B cell (primary cell): Measurements from ENCODE around the gene FBXO5. TPM values are rescaled to one million over a fixed set of nuclear protein-coding genes. Genes with fewer than 3 reads are reported as not detected.
A peak's percentile ranks its signal among the peaks of the same experiment; 100 is the strongest.
"Not testable (repeated sequence)": the region's sequence is repeated elsewhere in the genome, so short reads cannot be mapped to it uniquely, and the experiment has no call there.

ENCODE experiments used
- ATAC-seq: fragments of 200-7000 bp; cut with Tn5 transposase; one replicate; pipeline ENCODE4 v1.10.0; 2021; ENCODE audit warnings: low read depth, mild to moderate bottlenecking, moderate number of reproducible peaks, moderate library complexity
- CTCF ChIA-PET: fragments of 350-600 bp; sonication (Branson Sonifier 250); formaldehyde crosslinking; loops from one replicate; lab custom pipeline; 2021; ENCODE audit warnings: antibody characterized with exemption, inconsistent platforms; lab: Charles Lee
- POLR2A ChIA-PET: fragments of 350-600 bp; sonication (Branson Sonifier 250); formaldehyde crosslinking; loops from one replicate; lab custom pipeline; 2021; ENCODE audit warnings: antibody characterized with exemption; lab: Charles Lee
- DNase-seq: peaks from one replicate; pipeline ENCODE4 v3.0.0; 2013
- H2AFZ ChIP-seq: 2 replicates; pipeline ENCODE4 v1.6.1; 2012; ENCODE audit warnings: mild to moderate bottlenecking, low read depth, low read length; ENCODE audit not compliant: insufficient read depth, poor library complexity, severe bottlenecking
- H3K27ac ChIP-seq, 2 donors: 1 replicate in 1 of 2; 2 replicates in 1 of 2; pipeline ENCODE4 v1.5.1; 2012 to 2013; ENCODE audit warnings: low read length in 2 of 2, mild to moderate bottlenecking in 2 of 2, moderate library complexity in 1 of 2
- H3K27me3 ChIP-seq, 4 experiments: fragments of 200-600 bp in 1 of 4; sonication (generic) in 1 of 4; replicated peaks in 1 of 4; 1 replicate in 2 of 4; 2 replicates in 2 of 4; pipeline versions ENCODE4 v1.6.1 to v1.7.0; 2013 to 2016; ENCODE audit warnings: low read length in 3 of 4, mild to moderate bottlenecking in 2 of 4, mixed read lengths in 1 of 4, moderate library complexity in 1 of 4; ENCODE audit not compliant: insufficient read depth in 4 of 4, control insufficient read depth in 3 of 4; ENCODE audit errors: control extremely low read depth in 1 of 4
- H3K36me3 ChIP-seq, 2 experiments: replicated peaks in 1 of 2; 1 replicate in 1 of 2; 2 replicates in 1 of 2; pipeline versions ENCODE4 v1.6.1 to v1.7.1; 2013; ENCODE audit warnings: low read length in 1 of 2; ENCODE audit not compliant: insufficient read depth in 2 of 2, control insufficient read depth in 1 of 2; ENCODE audit errors: control extremely low read depth in 1 of 2, extremely low read depth in 1 of 2
- H3K4me1 ChIP-seq, 2 donors: fragments of 200-600 bp in 1 of 2; sonication (generic) in 1 of 2; 1 replicate in 1 of 2; 2 replicates in 1 of 2; pipeline versions ENCODE4 v1.5.1 to v1.6.1; 2013 to 2017; ENCODE audit warnings: low read length in 2 of 2; ENCODE audit not compliant: control insufficient read depth in 2 of 2, insufficient read depth in 2 of 2
- H3K4me2 ChIP-seq: replicated peaks from 2 replicates; pipeline ENCODE3; 2012; ENCODE audit warnings: mild to moderate bottlenecking, low read depth, low read length; ENCODE audit not compliant: poor library complexity, severe bottlenecking
- H3K4me3 ChIP-seq, 5 experiments: fragments of 200-600 bp in 1 of 5; sonication (generic) in 1 of 5; 1 replicate in 3 of 5; 2 replicates in 2 of 5; pipeline versions ENCODE4 v1.5.1 to v1.7.0; 2011 to 2016; ENCODE audit warnings: low read length in 4 of 5, mild to moderate bottlenecking in 4 of 5, low read depth in 2 of 5, control low read depth in 1 of 5, moderate library complexity in 1 of 5; ENCODE audit not compliant: insufficient read depth in 1 of 5; ENCODE audit errors: control extremely low read depth in 1 of 5, extremely low read depth in 1 of 5
- H3K79me2 ChIP-seq: fragments of 200-600 bp; sonication (generic); one replicate; pipeline ENCODE4 v1.6.0; 2016; ENCODE audit warnings: low read length; ENCODE audit not compliant: control insufficient read depth, insufficient read depth
- H3K9ac ChIP-seq: fragments of 200-600 bp; sonication (generic); 2 replicates; pipeline ENCODE4 v1.6.1; 2017; ENCODE audit warnings: mild to moderate bottlenecking, low read length, moderate library complexity
- H3K9me3 ChIP-seq, 3 donors: one replicate each; pipeline versions ENCODE4 v1.6.1 to v1.7.1; 2013; ENCODE audit warnings: low read length in 2 of 3; ENCODE audit not compliant: control insufficient read depth in 2 of 3, insufficient read depth in 1 of 3; ENCODE audit errors: control extremely low read depth in 1 of 3
- H4K20me1 ChIP-seq: 2 replicates; pipeline ENCODE4 v1.6.0; 2012; ENCODE audit warnings: mild to moderate bottlenecking, low read length; ENCODE audit not compliant: insufficient read depth, control insufficient read depth, poor library complexity, severe bottlenecking
- H3K27ac Mint-ChIP-seq: one replicate; pipeline ENCODE4 v1.8.0; 2021; ENCODE audit warnings: mixed read lengths
- H3K27me3 Mint-ChIP-seq: one replicate; pipeline ENCODE4 v1.8.0; 2021; ENCODE audit warnings: mixed read lengths
- H3K4me1 Mint-ChIP-seq: one replicate; pipeline ENCODE4 v1.8.0; 2021; ENCODE audit warnings: mixed read lengths
- H3K4me3 Mint-ChIP-seq: one replicate; pipeline ENCODE4 v1.8.0; 2021; ENCODE audit warnings: mixed read lengths
- H3K9me3 Mint-ChIP-seq: one replicate; pipeline ENCODE4 v1.8.0; 2022; ENCODE audit warnings: mixed read lengths; ENCODE audit not compliant: insufficient read depth
- EZH2 ChIP-seq: IDR thresholded peaks from 2 replicates; pipeline ENCODE4 v1.6.1; 2012; ENCODE audit warnings: borderline replicate concordance, low read depth, mild to moderate bottlenecking, moderate library complexity, low read length; ENCODE audit not compliant: insufficient read depth, poor library complexity, severe bottlenecking
- WGBS: methylation state at CpG from one replicate; pipeline ENCODE4 v1.1.5; 2013; ENCODE audit warnings: missing lambda C conversion rate; ENCODE audit not compliant: insufficient coverage; 5-methylcytosine and 5-hydroxymethylcytosine counted together
- intact Hi-C: fragments of 100-400 bp; cut with micrococcal nuclease; formaldehyde crosslinking; loops from one replicate; pipeline ENCODE4 v1.10.0; 2022
- polyA plus RNA-seq: library from polyadenylated mRNA; depleted of rRNA; stranded (reverse); fragments of >200 nt; gene quantifications from 2 replicates; pipeline ENCODE4 v1.2.3, GENCODE V29; 2012
- total RNA-seq, 2 donors: library from RNA; stranded (reverse); fragments of 120-200 nt in 1 of 2; gene quantifications; 1 replicate in 1 of 2; 2 replicates in 1 of 2; pipeline versions ENCODE4 v1.2.3 to v1.2.4, GENCODE V29; 2013 to 2022
- TF ChIP-seq, protein P1 (sequence below): fragments of 200-600 bp; IDR thresholded peaks from one replicate; pipeline ENCODE4 v1.8.0; 2022; ENCODE audit warnings: antibody characterized with exemption, mild to moderate bottlenecking

FBXO5 gene
- total and polyA plus RNA-seq, 2 donors (not counting 1 experiment from before 2014, with no cell fraction given) = 3.9 to 14.6 TPM

- ChIA-PET CTCF (interaction anchor here (1.6 kb wide), 1 partner anchor 9 kb away, joined by 3 read pairs; no protein-coding TSS in a partner anchor), POLR2A (no interaction called here)
- H3K9me3 ChIP-seq = no peaks in the 10 kb centered on the region
- H3K4me2 ChIP-seq = no peak overlapping the region
- Mint-ChIP-seq H3K4me1 (peaks cover 21% of the 10 kb centered on the region), H3K27me3 (no peaks in the 10 kb centered on the region), H3K9me3 (no peaks in the 10 kb centered on the region), H3K27ac (no peak overlapping the region), H3K4me3 (no peak overlapping the region)
- no peak overlapping the region for H3K4me3 ChIP-seq
- TF ChIP-seq, protein P1, sequence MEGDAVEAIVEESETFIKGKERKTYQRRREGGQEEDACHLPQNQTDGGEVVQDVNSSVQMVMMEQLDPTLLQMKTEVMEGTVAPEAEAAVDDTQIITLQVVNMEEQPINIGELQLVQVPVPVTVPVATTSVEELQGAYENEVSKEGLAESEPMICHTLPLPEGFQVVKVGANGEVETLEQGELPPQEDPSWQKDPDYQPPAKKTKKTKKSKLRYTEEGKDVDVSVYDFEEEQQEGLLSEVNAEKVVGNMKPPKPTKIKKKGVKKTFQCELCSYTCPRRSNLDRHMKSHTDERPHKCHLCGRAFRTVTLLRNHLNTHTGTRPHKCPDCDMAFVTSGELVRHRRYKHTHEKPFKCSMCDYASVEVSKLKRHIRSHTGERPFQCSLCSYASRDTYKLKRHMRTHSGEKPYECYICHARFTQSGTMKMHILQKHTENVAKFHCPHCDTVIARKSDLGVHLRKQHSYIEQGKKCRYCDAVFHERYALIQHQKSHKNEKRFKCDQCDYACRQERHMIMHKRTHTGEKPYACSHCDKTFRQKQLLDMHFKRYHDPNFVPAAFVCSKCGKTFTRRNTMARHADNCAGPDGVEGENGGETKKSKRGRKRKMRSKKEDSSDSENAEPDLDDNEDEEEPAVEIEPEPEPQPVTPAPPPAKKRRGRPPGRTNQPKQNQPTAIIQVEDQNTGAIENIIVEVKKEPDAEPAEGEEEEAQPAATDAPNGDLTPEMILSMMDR = no peak
- TF ChIP-seq EZH2 = no peak
- H3K4me1 ChIP-seq = peaks cover 19 to 21% of the 10 kb centered on the region in 2 donors
- H3K79me2 ChIP-seq = peaks cover 47% of the 10 kb centered on the region
- no CpG with 5 or more reads among the region's 2 CpGs for WGBS
- DNase-seq = no peak
- peaks cover 10% of the 10 kb centered on the region for H4K20me1 ChIP-seq
- intact Hi-C loops = no loop called here
- peaks cover 3 to 11% of the 10 kb centered on the region in 2 experiments for H3K36me3 ChIP-seq
- H3K9ac ChIP-seq = no peak overlapping the region
- no peaks in the 10 kb centered on the region for H3K27me3 ChIP-seq
- H2AFZ ChIP-seq = no peak overlapping the region
- no peak for ATAC-seq
- H3K27ac ChIP-seq = peak overlapping the region in 1 of 2 donors; percentile 59
Observed at GRCh38 chr6:152986978-152987377, 4.1 kb upstream of the FBXO5 start.

DNA sequence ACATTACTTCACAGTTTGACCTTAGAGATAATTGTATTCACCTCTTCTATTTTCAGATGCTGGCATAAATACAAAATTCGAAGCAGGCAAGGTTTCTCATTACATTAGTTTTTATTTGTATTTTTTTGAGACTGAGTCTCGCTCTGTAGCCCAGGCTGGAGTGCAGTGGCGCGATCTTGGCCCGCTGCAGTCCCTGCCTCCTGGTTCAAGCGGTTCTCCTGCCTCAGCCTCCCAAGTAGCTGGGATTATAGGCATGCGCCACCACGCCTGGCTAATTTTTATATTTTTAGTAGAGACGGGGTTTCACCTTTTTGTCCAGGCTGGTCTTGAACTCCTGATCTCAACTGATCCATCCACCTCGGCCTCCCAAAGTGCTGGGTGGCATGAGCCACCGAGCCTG is 2.5 kb upstream of the FBXO5 start:
- H3K27ac Mint-ChIP-seq = peak overlapping the region; percentile 50
- CTCF ChIA-PET = interaction anchor here (0.7 to 1.8 kb wide), 2 partner anchors 15 to 39 kb away, joined by 4 read pairs; no protein-coding TSS in a partner anchor
- H3K4me3 Mint-ChIP-seq = peak overlapping the region; percentile 26
- H3K9me3 Mint-ChIP-seq, H3K4me3 ChIP-seq, H3K9me3 ChIP-seq, intact Hi-C loops, H3K36me3 ChIP-seq, H3K4me2 ChIP-seq, H3K27ac ChIP-seq, ATAC-seq, H3K27me3 Mint-ChIP-seq, POLR2A ChIA-PET, DNase-seq, H3K27me3 ChIP-seq, H3K9ac ChIP-seq: not testable (repeated sequence)
- H4K20me1 ChIP-seq = peaks cover 22% of the 10 kb centered on the region
- H3K79me2 ChIP-seq = peaks cover 59% of the 10 kb centered on the region
- H3K4me1 ChIP-seq = peaks cover 22 to 32% of the 10 kb centered on the region in 2 donors
- peaks cover 33% of the 10 kb centered on the region for H3K4me1 Mint-ChIP-seq
- H2AFZ ChIP-seq = peak overlapping the region; percentile 84
- 78% methylated on average over 6 of the region's 11 CpGs for WGBS
